Measurements from ENCODE around the gene ING5.
"Not testable (repeated sequence)": the region's sequence is repeated elsewhere in the genome, so short reads cannot be mapped to it uniquely, and the experiment has no call there.

Gene ING5

GRCh38 chr2:241726459-241726858, 24.6 kb downstream of the ING5 start:
- no peak overlapping the region; the same call in 1 of the 2 replicates for H3K27ac ChIP-seq
- TF ChIP-seq CTCF (conservative IDR thresholded peaks at IDR 0.05; ENCODE audit: low read depth), result no peak
- no peak for DNase-seq (ENCODE audit: low spot score)
- CTCF ChIA-PET, result no interaction called here
- POLR2A ChIA-PET (ENCODE audit: low non-redundant PET), result no interaction called here

- ChIA-PET POLR2A (ENCODE audit: low non-redundant PET) (no interaction called here), CTCF (no interaction called here)
- DNase-seq (ENCODE audit: low spot score), result no peak
- TF ChIP-seq CTCF (conservative IDR thresholded peaks at IDR 0.05; ENCODE audit: low read depth), result no peak
- peak overlapping the region; percentile 12; the same call in 1 of the 2 replicates for H3K27ac ChIP-seq
These were observed 26.2 kb downstream of the ING5 start for GRCh38 chr2:241728000-241728399.

- POLR2A ChIA-PET (ENCODE audit: low non-redundant PET), result no interaction called here
- no peak for DNase-seq (ENCODE audit: low spot score)
- CTCF ChIA-PET, result no interaction called here
- H3K27ac ChIP-seq, result 0 out of 2 replicates have a peak overlapping the region, but pooled peaks have one; percentile 12
- TF ChIP-seq CTCF (conservative IDR thresholded peaks at IDR 0.05; ENCODE audit: low read depth), result no peak
These were observed 26.8 kb downstream of the ING5 start for GRCh38 chr2:241728627-241729026.

GRCh38 chr2:241729868-241730267, 28.0 kb downstream of the ING5 start:
- DNase-seq (ENCODE audit: low spot score), result no peak
- ChIA-PET POLR2A (ENCODE audit: low non-redundant PET) (no interaction called here), CTCF (interaction anchor here (0.7 kb wide), 1 partner anchor 757 kb away, joined by 4 read pairs; no protein-coding TSS in a partner anchor)
- no peak overlapping the region for H3K27ac ChIP-seq
- TF ChIP-seq CTCF (conservative IDR thresholded peaks at IDR 0.05; ENCODE audit: low read depth), result no peak

- POLR2A ChIA-PET (ENCODE audit: low non-redundant PET), result no interaction called here
- no peak overlapping the region for H3K27ac ChIP-seq
- TF ChIP-seq CTCF (conservative IDR thresholded peaks at IDR 0.05; ENCODE audit: low read depth), result no peak
- no peak for DNase-seq (ENCODE audit: low spot score)
- CTCF ChIA-PET, result interaction anchor here (0.6 to 2.1 kb wide), 2 partner anchors 138 to 148 kb away, joined by 3 to 5 read pairs; no protein-coding TSS in a partner anchor
These were observed 28.9 kb downstream of the ING5 start for GRCh38 chr2:241730671-241731293.

- not testable (repeated sequence) for DNase-seq (ENCODE audit: low spot score)
- ChIA-PET POLR2A (ENCODE audit: low non-redundant PET) (interaction anchor here (2.9 kb wide), 1 partner anchor 31 kb away, joined by 15 read pairs; the partner anchor contains the start of gene ING5), CTCF (interaction anchor here (2.1 kb wide), 1 partner anchor 146 kb away, joined by 5 read pairs; no protein-coding TSS in a partner anchor)
- 0 out of 2 replicates have a peak overlapping the region, but pooled peaks have one; percentile 96 for H3K27ac ChIP-seq
- peak; percentile 84 for TF ChIP-seq CTCF (conservative IDR thresholded peaks at IDR 0.05; ENCODE audit: low read depth)
These were observed 30.8 kb downstream of the ING5 start for GRCh38 chr2:241732513-241733186.

Measured in RWPE1 (cell line).